Stomach (tissue), 4 donors: Measurements from ENCODE around the gene CDK9.

Experiments
- EP300 ChIP-seq: sonication (generic); formaldehyde crosslinking; IDR thresholded peaks from one replicate; pipeline ENCODE4 v1.6.1; 2017; ENCODE audit warnings: antibody characterized with exemption
- TF ChIP-seq, protein P1 (sequence below), 7 experiments: fragments of 450-650 bp in 4 of 7; fragments of 200-600 bp in 3 of 7; sonication (generic) in 3 of 7; IDR thresholded peaks; one replicate each; pipeline ENCODE4 v1.5.1; 2016 to 2019; ENCODE audit warnings: antibody characterized with exemption in 7 of 7, control low read depth in 2 of 7, mild to moderate bottlenecking in 1 of 7

DNA sequence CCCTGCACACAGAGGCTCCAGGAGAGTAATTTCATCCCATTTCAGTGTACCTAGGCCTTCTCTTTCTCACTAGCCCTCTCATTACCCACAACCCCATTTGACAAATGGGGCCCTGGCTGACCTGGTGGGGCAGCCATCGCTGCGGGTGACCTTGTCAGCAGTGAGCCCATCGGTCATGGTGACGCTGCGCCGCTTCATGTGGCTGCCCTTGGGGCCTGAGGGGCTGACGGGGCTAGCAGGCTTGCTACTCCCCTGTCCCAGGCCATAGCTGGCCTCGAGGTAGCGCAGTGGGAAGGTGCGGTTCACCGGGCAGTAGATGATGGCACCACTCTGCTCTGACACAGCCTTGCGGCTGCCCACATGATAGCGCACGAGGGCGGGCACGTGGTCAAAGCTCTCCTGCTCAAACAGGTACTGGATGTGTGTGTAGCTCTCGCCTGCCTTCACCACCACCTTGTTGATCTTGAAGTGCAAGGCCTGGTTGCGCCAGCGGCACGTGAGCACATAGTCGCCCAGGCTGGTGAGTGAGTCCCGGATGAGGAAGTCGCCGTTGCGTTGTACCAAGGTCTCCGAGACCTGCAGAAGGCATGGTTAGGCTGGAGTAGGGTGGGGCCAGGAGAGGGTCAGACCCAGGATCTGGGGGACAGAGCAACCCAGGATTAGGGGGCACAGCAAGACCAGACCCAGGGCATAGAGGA is 36.6 kb upstream of the CDK9 start:
- TF ChIP-seq, protein P1, sequence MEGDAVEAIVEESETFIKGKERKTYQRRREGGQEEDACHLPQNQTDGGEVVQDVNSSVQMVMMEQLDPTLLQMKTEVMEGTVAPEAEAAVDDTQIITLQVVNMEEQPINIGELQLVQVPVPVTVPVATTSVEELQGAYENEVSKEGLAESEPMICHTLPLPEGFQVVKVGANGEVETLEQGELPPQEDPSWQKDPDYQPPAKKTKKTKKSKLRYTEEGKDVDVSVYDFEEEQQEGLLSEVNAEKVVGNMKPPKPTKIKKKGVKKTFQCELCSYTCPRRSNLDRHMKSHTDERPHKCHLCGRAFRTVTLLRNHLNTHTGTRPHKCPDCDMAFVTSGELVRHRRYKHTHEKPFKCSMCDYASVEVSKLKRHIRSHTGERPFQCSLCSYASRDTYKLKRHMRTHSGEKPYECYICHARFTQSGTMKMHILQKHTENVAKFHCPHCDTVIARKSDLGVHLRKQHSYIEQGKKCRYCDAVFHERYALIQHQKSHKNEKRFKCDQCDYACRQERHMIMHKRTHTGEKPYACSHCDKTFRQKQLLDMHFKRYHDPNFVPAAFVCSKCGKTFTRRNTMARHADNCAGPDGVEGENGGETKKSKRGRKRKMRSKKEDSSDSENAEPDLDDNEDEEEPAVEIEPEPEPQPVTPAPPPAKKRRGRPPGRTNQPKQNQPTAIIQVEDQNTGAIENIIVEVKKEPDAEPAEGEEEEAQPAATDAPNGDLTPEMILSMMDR (IDR thresholded peaks at IDR 0.05), result no peak
- no peak for TF ChIP-seq EP300
